Retinal pigment epithelial cell (primary cell): Measurements from ENCODE around the gene HS3ST4.

Experiments used
- DNase-seq: peaks from one replicate; pipeline ENCODE4 v3.0.0-alpha.2; 2010; ENCODE audit warnings: low read depth
- H3K4me3 ChIP-seq: 2 replicates; pipeline ENCODE4 v1.5.1; 2011; ENCODE audit warnings: mild to moderate bottlenecking, low read length, control low read depth, moderate library complexity
- TF ChIP-seq, protein P1 (sequence below): conservative IDR thresholded peaks from 2 replicates; pipeline ENCODE4 v1.5.1; 2011; ENCODE audit warnings: low read depth, low read length, control low read depth, inconsistent platforms

HS3ST4 gene

DNA sequence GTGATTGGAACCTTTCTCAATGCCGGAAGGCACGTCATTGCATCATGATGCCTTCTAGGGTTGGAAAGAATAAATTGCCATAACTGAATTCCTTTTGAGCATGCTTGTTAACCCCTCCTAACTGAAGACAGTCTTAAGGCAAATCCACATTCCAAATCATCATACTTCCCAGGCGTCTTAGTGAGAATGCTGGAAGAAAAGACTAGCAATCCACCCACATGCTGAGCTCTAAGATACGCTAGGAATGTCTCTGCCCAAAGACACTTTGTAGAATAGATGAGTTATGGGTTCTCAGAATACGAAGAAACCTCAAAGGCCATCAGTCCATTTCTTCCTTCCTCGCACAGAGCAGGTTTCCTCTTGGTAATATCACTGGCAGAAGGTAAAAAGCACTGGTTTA, 486.5 kb downstream of the HS3ST4 start:
- H3K4me3 ChIP-seq = no peak overlapping the region
- DNase-seq = no peak
- TF ChIP-seq, protein P1, sequence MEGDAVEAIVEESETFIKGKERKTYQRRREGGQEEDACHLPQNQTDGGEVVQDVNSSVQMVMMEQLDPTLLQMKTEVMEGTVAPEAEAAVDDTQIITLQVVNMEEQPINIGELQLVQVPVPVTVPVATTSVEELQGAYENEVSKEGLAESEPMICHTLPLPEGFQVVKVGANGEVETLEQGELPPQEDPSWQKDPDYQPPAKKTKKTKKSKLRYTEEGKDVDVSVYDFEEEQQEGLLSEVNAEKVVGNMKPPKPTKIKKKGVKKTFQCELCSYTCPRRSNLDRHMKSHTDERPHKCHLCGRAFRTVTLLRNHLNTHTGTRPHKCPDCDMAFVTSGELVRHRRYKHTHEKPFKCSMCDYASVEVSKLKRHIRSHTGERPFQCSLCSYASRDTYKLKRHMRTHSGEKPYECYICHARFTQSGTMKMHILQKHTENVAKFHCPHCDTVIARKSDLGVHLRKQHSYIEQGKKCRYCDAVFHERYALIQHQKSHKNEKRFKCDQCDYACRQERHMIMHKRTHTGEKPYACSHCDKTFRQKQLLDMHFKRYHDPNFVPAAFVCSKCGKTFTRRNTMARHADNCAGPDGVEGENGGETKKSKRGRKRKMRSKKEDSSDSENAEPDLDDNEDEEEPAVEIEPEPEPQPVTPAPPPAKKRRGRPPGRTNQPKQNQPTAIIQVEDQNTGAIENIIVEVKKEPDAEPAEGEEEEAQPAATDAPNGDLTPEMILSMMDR = no peak

DNA sequence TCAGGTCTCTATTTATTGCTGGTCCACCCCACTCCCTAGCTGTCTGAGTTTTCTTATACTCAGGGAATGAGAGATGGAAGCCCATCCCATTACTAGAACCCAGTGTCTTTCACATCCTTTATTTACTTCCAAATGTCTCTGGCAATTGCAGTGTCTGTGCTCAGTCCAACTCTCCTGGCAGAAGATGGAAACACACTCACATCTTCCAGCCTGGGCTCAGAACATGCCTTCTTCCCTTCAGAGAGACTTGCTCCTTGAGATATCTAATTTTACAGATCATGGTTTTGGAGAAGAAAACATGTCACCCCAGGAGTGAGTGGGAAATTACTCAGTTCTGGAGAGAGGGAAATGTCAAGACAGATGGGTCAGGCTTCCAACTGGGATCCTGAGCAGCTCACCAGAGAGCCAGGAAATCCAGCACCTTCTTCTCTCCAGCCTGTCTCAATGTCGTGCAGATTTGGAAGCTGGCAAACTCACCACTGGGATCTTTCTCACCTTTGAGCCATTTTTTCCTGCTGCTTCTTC, 494.4 kb downstream of the HS3ST4 start:
- TF ChIP-seq, protein P1 = no peak
- H3K4me3 ChIP-seq = no peak overlapping the region
- DNase-seq = no peak
